Activated T-cell treated with anti-CD3 and anti-CD28 coated beads, Interleukin-2, amount 50 U/mL, for 24 hours (primary cell): Measurements from ENCODE around the gene OBSCN.

ENCODE experiments used
- DNase-seq: peaks from one replicate; pipeline ENCODE4 v3.0.0-alpha.2; 2020
- H3K27ac Mint-ChIP-seq: 2 replicates; pipeline ENCODE4 v1.8.0; 2020; ENCODE audit warnings: mild to moderate bottlenecking, mixed read lengths
- H3K27me3 Mint-ChIP-seq: 2 replicates; pipeline ENCODE4 v1.8.0; 2020; ENCODE audit warnings: mixed read lengths
- H3K36me3 Mint-ChIP-seq: 2 replicates; pipeline ENCODE4 v1.8.0; 2020; ENCODE audit warnings: low read depth, mixed read lengths
- H3K4me1 Mint-ChIP-seq: 2 replicates; pipeline ENCODE4 v1.8.0; 2020; ENCODE audit warnings: low read depth, mixed read lengths
- H3K4me3 Mint-ChIP-seq: 2 replicates; pipeline ENCODE4 v1.8.0; 2020; ENCODE audit warnings: mild to moderate bottlenecking, moderate library complexity, mixed read lengths
- H3K9me3 Mint-ChIP-seq: 2 replicates; pipeline ENCODE4 v1.8.0; 2020; ENCODE audit warnings: mixed read lengths

OBSCN gene

GRCh38 chr1:228369608-228370438, 162.0 kb downstream of the OBSCN start:
- Mint-ChIP-seq H3K27me3 (no peaks in the 10 kb centered on the region), H3K36me3 (no peaks in the 10 kb centered on the region), H3K4me3 (no peak overlapping the region), H3K27ac (no peak overlapping the region), H3K9me3 (no peaks in the 10 kb centered on the region), H3K4me1 (no peaks in the 10 kb centered on the region)
- no peak for DNase-seq

DNA sequence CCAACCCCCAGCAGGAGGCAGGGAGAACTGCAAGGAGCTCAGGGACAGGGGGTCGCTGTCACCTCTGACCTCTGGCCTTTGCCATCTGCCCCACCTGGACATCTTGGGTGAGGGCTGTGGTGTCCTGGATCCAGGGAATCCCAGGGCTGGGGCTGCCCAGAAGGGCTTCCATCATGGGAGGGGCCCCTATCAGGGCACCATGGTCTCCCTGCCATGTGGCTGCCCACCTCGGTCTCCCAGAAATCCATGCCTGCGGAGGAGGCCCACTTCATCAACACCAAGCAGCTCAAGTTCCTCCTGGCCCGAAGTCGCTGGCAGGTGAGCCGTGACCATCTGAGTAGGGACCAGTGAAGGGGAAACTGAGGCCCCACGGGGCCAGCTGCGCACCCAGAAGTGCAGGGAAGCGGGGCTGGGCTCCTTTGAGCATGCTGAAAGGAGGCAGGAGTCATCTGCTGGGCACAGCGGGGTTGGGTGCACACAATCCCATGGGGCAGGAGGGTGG, 162.6 kb downstream of the OBSCN start:
- Mint-ChIP-seq H3K27ac (no peak overlapping the region), H3K4me1 (no peaks in the 10 kb centered on the region), H3K36me3 (no peaks in the 10 kb centered on the region), H3K27me3 (no peaks in the 10 kb centered on the region), H3K4me3 (no peak overlapping the region), H3K9me3 (no peaks in the 10 kb centered on the region)
- no peak for DNase-seq

GRCh38 chr1:228370941-228371740, 163.3 kb downstream of the OBSCN start:
- Mint-ChIP-seq H3K27me3 (no peaks in the 10 kb centered on the region), H3K9me3 (no peaks in the 10 kb centered on the region), H3K4me1 (no peaks in the 10 kb centered on the region), H3K36me3 (no peaks in the 10 kb centered on the region), H3K27ac (no peak overlapping the region), H3K4me3 (no peak overlapping the region)
- no peak for DNase-seq

DNA sequence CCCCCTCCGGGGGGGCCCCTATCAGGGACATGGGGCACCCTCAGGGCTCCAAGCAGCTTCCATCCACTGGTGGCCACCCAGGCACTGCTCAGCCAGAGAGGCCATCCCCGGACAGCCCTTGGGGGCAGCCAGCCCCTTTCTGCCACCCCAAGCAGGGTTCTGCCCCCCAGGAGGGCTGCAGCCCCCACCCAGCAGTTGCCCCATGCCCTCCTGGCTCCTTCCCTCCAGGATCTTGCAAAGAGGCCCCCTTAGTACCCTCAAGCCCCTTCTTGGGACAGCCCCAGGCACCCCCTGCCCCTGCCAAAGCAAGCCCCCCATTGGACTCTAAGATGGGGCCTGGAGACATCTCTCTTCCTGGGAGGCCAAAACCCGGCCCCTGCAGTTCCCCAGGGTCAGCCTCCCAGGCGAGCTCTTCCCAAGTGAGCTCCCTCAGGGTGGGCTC, 163.9 kb downstream of the OBSCN start:
- Mint-ChIP-seq H3K4me1 (no peaks in the 10 kb centered on the region), H3K4me3 (no peak overlapping the region), H3K27me3 (no peaks in the 10 kb centered on the region), H3K9me3 (no peaks in the 10 kb centered on the region), H3K27ac (no peak overlapping the region), H3K36me3 (no peaks in the 10 kb centered on the region)
- no peak for DNase-seq

GRCh38 chr1:228372183-228373003, 164.5 kb downstream of the OBSCN start:
- Mint-ChIP-seq H3K27ac (no peak overlapping the region), H3K27me3 (no peaks in the 10 kb centered on the region), H3K4me1 (no peaks in the 10 kb centered on the region), H3K36me3 (no peaks in the 10 kb centered on the region), H3K9me3 (no peaks in the 10 kb centered on the region), H3K4me3 (no peak overlapping the region)
- no peak for DNase-seq

- Mint-ChIP-seq H3K27ac (no peak overlapping the region), H3K27me3 (no peaks in the 10 kb centered on the region), H3K9me3 (no peaks in the 10 kb centered on the region), H3K4me1 (no peaks in the 10 kb centered on the region), H3K36me3 (no peaks in the 10 kb centered on the region), H3K4me3 (no peak overlapping the region)
- no peak for DNase-seq
Measured at GRCh38 chr1:228373004-228373680, 165.3 kb downstream of the OBSCN start.

GRCh38 chr1:228373681-228374571, 166.1 kb downstream of the OBSCN start:
- H3K36me3 Mint-ChIP-seq = no peaks in the 10 kb centered on the region
- H3K9me3 Mint-ChIP-seq = no peaks in the 10 kb centered on the region
- H3K27me3 Mint-ChIP-seq = peaks cover 5% of the 10 kb centered on the region
- no peak for DNase-seq
- no peak overlapping the region for H3K27ac Mint-ChIP-seq
- peaks cover 4% of the 10 kb centered on the region for H3K4me1 Mint-ChIP-seq
- H3K4me3 Mint-ChIP-seq = no peak overlapping the region

DNA sequence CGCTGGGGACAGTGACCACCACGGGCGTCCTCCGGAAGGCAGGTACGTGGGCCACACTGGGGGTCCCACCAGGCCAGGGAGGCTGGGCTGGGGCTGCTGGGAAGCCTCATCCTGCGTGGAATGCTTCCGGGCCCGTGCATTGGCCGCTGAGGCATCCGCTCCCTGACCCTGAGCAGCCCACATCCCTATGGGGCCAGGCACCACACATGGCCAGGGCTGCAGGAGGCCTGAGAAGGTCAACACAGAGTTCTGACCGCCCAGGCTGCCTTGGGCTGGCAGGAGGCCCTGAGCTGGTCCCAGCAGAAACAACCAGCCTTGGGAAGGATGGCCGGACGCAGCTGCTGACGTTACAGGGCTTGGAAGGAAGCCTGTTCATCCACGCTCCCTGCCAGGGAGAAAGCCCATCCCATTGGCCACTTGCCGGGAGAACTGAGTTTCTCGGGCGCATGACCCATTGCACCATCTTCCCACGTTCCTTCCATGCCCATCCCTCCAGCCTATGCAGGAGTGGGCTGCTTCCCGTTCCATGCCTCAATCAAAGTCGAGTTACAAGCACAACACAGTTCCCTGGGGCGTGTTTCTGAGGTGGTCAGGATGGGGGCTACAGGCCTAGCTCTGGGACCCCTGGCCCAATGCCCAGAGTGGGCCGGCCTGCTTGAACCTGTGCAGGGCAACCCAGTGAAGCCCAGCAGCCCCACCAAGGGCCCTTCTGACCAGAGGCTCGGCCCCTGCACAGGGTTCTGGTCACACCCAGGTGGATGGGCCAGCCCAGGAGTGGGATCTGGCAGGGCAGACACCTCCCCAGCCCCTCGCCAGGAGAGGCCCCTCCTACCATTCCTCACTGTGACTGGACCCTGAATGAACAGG, 167.1 kb downstream of the OBSCN start:
- Mint-ChIP-seq H3K4me3 (no peak overlapping the region), H3K27me3 (peaks cover 13% of the 10 kb centered on the region), H3K36me3 (no peaks in the 10 kb centered on the region), H3K27ac (no peak overlapping the region), H3K4me1 (peaks cover 8% of the 10 kb centered on the region), H3K9me3 (no peaks in the 10 kb centered on the region)
- DNase-seq = no peak

- Mint-ChIP-seq H3K27ac (no peak overlapping the region), H3K9me3 (no peaks in the 10 kb centered on the region)
Measured at GRCh38 chr1:228375578-228376261, 167.9 kb downstream of the OBSCN start.

GRCh38 chr1:228376262-228376628, 168.4 kb downstream of the OBSCN start:
- Mint-ChIP-seq H3K36me3 (no peaks in the 10 kb centered on the region), H3K4me3 (no peak overlapping the region), H3K27me3 (peaks cover 18% of the 10 kb centered on the region), H3K4me1 (peaks cover 8% of the 10 kb centered on the region), H3K27ac (no peak overlapping the region), H3K9me3 (no peaks in the 10 kb centered on the region)
- no peak for DNase-seq

More at GRCh38 chr1:228375578-228376261, 167.9 kb downstream of the OBSCN start:
- H3K27me3 Mint-ChIP-seq = peaks cover 18% of the 10 kb centered on the region
- H3K4me1 Mint-ChIP-seq = peaks cover 8% of the 10 kb centered on the region
- no peaks in the 10 kb centered on the region for H3K36me3 Mint-ChIP-seq
- DNase-seq = no peak
- H3K4me3 Mint-ChIP-seq = no peak overlapping the region

- no peak overlapping the region for H3K27ac Mint-ChIP-seq
Measured at GRCh38 chr1:228376651-228377631, 169.1 kb downstream of the OBSCN start.

More at GRCh38 chr1:228376651-228377631, 169.1 kb downstream of the OBSCN start:
- H3K4me3 Mint-ChIP-seq = no peak overlapping the region
- peaks cover 18% of the 10 kb centered on the region for H3K27me3 Mint-ChIP-seq
- H3K4me1 Mint-ChIP-seq = peaks cover 8% of the 10 kb centered on the region
- no peaks in the 10 kb centered on the region for H3K36me3 Mint-ChIP-seq
- no peaks in the 10 kb centered on the region for H3K9me3 Mint-ChIP-seq
- no peak for DNase-seq
